CD14-positive monocyte (primary cell): ENCODE results near the gene CTNNA3. TPM values are rescaled to one million over a fixed set of nuclear protein-coding genes. Genes with fewer than 3 reads are reported as not detected.

ENCODE experiments used
- DNase-seq, 3 donors: peaks; one replicate each; pipeline ENCODE4 v3.0.0-alpha.2; 2011 to 2022
- H2AFZ ChIP-seq: 2 replicates; pipeline ENCODE4 v1.6.0; 2012; ENCODE audit warnings: mild to moderate bottlenecking, low read depth, low read length, inconsistent platforms; ENCODE audit not compliant: insufficient read depth, poor library complexity, severe bottlenecking
- H3K27ac ChIP-seq, 2 donors: 1 replicate in 1 of 2; 2 replicates in 1 of 2; pipeline ENCODE4 v1.5.1; 2012 to 2013; ENCODE audit warnings: low read length in 2 of 2, control low read depth in 1 of 2, inconsistent platforms in 1 of 2, low read depth in 1 of 2, mild to moderate bottlenecking in 1 of 2
- H3K27me3 ChIP-seq, 2 donors: one replicate each; pipeline versions ENCODE4 v1.6.0 to v1.6.1; 2011 to 2013; ENCODE audit warnings: low read length in 2 of 2; ENCODE audit not compliant: control insufficient read depth in 2 of 2, insufficient read depth in 2 of 2
- H3K36me3 ChIP-seq, 2 donors: replicated peaks in 1 of 2; 1 replicate in 1 of 2; 2 replicates in 1 of 2; pipeline versions ENCODE4 v1.5.1 to v1.6.1; 2012 to 2013; ENCODE audit warnings: low read length in 2 of 2, control low read depth in 1 of 2, inconsistent platforms in 1 of 2, mild to moderate bottlenecking in 1 of 2; ENCODE audit not compliant: insufficient read depth in 2 of 2, control insufficient read depth in 1 of 2
- H3K4me1 ChIP-seq, 2 donors: 1 replicate in 1 of 2; 2 replicates in 1 of 2; pipeline versions ENCODE4 v1.5.1 to v1.6.1; 2012 to 2013; ENCODE audit warnings: low read length in 2 of 2, control low read depth in 1 of 2, inconsistent platforms in 1 of 2, mild to moderate bottlenecking in 1 of 2, moderate library complexity in 1 of 2; ENCODE audit not compliant: insufficient read depth in 2 of 2, control insufficient read depth in 1 of 2
- H3K4me2 ChIP-seq: replicated peaks from 2 replicates; pipeline ENCODE3; 2012; ENCODE audit warnings: low read length, moderate library complexity, mild to moderate bottlenecking; ENCODE audit not compliant: poor library complexity, severe bottlenecking; ENCODE audit errors: extremely low read depth
- H3K4me3 ChIP-seq, 3 experiments: fragments of 200-600 bp in 1 of 3; sonication (generic) in 1 of 3; replicated peaks in 1 of 3; 1 replicate in 2 of 3; 2 replicates in 1 of 3; pipeline ENCODE4 v1.5.1; 2011 to 2013; ENCODE audit warnings: low read length in 3 of 3, mild to moderate bottlenecking in 3 of 3, control low read depth in 2 of 3, low read depth in 2 of 3, inconsistent platforms in 1 of 3, moderate library complexity in 1 of 3
- H3K79me2 ChIP-seq: 2 replicates; pipeline ENCODE4 v1.6.0; 2012; ENCODE audit warnings: mild to moderate bottlenecking, control low read depth, inconsistent platforms, low read length, moderate library complexity; ENCODE audit not compliant: insufficient read depth
- H3K9ac ChIP-seq: 2 replicates; pipeline ENCODE4 v1.6.0; 2017; ENCODE audit warnings: low read length, mild to moderate bottlenecking; ENCODE audit not compliant: insufficient read depth, poor library complexity, severe bottlenecking
- H3K9me3 ChIP-seq, 2 donors: replicated peaks in 1 of 2; 1 replicate in 1 of 2; 2 replicates in 1 of 2; pipeline versions ENCODE4 v1.5.1 to v1.6.1; 2012 to 2013; ENCODE audit warnings: low read length in 2 of 2, control low read depth in 1 of 2; ENCODE audit not compliant: control insufficient read depth in 1 of 2, insufficient read depth in 1 of 2
- H4K20me1 ChIP-seq: 2 replicates; pipeline ENCODE4 v1.6.0; 2012; ENCODE audit warnings: mild to moderate bottlenecking, low read length, control low read depth, moderate library complexity; ENCODE audit not compliant: insufficient read depth
- H3K27ac Mint-ChIP-seq, 7 donors: one replicate each; pipeline ENCODE4 v1.8.0; 2020; ENCODE audit warnings: mild to moderate bottlenecking in 7 of 7, mixed read lengths in 7 of 7, moderate library complexity in 6 of 7, inconsistent platforms in 2 of 7
- H3K27me3 Mint-ChIP-seq, 3 donors: one replicate each; pipeline ENCODE4 v1.8.0; 2021 to 2022; ENCODE audit warnings: low read depth in 3 of 3, mild to moderate bottlenecking in 3 of 3, mixed read lengths in 3 of 3, moderate library complexity in 3 of 3, inconsistent platforms in 1 of 3
- H3K36me3 Mint-ChIP-seq, 2 donors: one replicate each; pipeline ENCODE4 v1.8.0; 2020; ENCODE audit warnings: mixed read lengths in 2 of 2, inconsistent platforms in 1 of 2, mild to moderate bottlenecking in 1 of 2
- H3K4me1 Mint-ChIP-seq: one replicate; pipeline ENCODE4 v1.8.0; 2020; ENCODE audit warnings: mild to moderate bottlenecking, mixed read lengths
- H3K4me3 Mint-ChIP-seq, 2 donors: one replicate each; pipeline ENCODE4 v1.8.0; 2020; ENCODE audit warnings: mild to moderate bottlenecking in 2 of 2, mixed read lengths in 2 of 2, moderate library complexity in 1 of 2
- H3K9me3 Mint-ChIP-seq, 7 donors: one replicate each; pipeline ENCODE4 v1.8.0; 2020 to 2022; ENCODE audit warnings: mixed read lengths in 7 of 7, mild to moderate bottlenecking in 6 of 7, moderate library complexity in 6 of 7, inconsistent platforms in 2 of 7
- CTCF ChIP-seq: fragments of 200-600 bp; IDR thresholded peaks from one replicate; pipeline ENCODE4 v1.8.0; 2022; ENCODE audit warnings: antibody characterized with exemption, mild to moderate bottlenecking
- WGBS: methylation state at CpG from one replicate; pipeline ENCODE4 v1.1.5; 2013; ENCODE audit warnings: missing lambda C conversion rate; ENCODE audit not compliant: insufficient coverage; 5-methylcytosine and 5-hydroxymethylcytosine counted together
- intact Hi-C, 2 donors: fragments of 100-400 bp; cut with micrococcal nuclease; formaldehyde crosslinking; loops; one replicate each; pipeline versions ENCODE4 v1.15.0 to v1.15.1; 2023
- polyA plus RNA-seq, 3 donors: library from polyadenylated mRNA; depleted of rRNA in 1 of 3; unstranded in 2 of 3; stranded (reverse) in 1 of 3; fragments of 300-500 nt in 2 of 3; fragments of >200 nt in 1 of 3; fragmentation: Illumina TruSeq in 2 of 3; gene quantifications; 1 replicate in 2 of 3; 2 replicates in 1 of 3; pipeline ENCODE4 v1.2.3, GENCODE V29; 2012 to 2021

Gene CTNNA3
- polyA plus RNA-seq, 3 donors = not detected

- peaks cover 26 to 38% (median 33%) of the 10 kb centered on the region in 3 donors for H3K27me3 Mint-ChIP-seq
- no peak for TF ChIP-seq CTCF
- no peak overlapping the region for H3K4me3 ChIP-seq
- no peaks in the 10 kb centered on the region for H3K4me1 Mint-ChIP-seq
- no peaks in the 10 kb centered on the region for H4K20me1 ChIP-seq
- DNase-seq = no peak
- H3K9me3 Mint-ChIP-seq = no peaks in the 10 kb centered on the region
- H3K9ac ChIP-seq = no peak overlapping the region
- no peak overlapping the region for H3K27ac ChIP-seq
- no CpG with 5 or more reads among the region's 10 CpGs for WGBS
- no peaks in the 10 kb centered on the region for H3K4me1 ChIP-seq
- intact Hi-C loops = no loop called here
- no peak overlapping the region for H2AFZ ChIP-seq
- no peaks in the 10 kb centered on the region for H3K36me3 ChIP-seq
- H3K4me3 Mint-ChIP-seq = no peak overlapping the region
- H3K27me3 ChIP-seq = peaks cover 41 to 51% of the 10 kb centered on the region in 2 donors
- H3K4me2 ChIP-seq = no peak overlapping the region
- no peaks in the 10 kb centered on the region for H3K79me2 ChIP-seq
- H3K27ac Mint-ChIP-seq = no peak overlapping the region
- H3K9me3 ChIP-seq = peaks cover 0 to 3% of the 10 kb centered on the region in 2 donors
- H3K36me3 Mint-ChIP-seq = no peaks in the 10 kb centered on the region
These were observed 771.2 kb downstream of the CTNNA3 start for GRCh38 chr10:66924674-66925345.

GRCh38 chr10:66919248-66919647, 776.7 kb downstream of the CTNNA3 start:
- TF ChIP-seq CTCF = no peak
- Mint-ChIP-seq H3K27me3 (peaks cover 0 to 2% (median 2%) of the 10 kb centered on the region in 3 donors), H3K9me3 (peaks cover 0 to 3% (median 0%) of the 10 kb centered on the region in 7 donors), H3K27ac (no peak overlapping the region), H3K4me1 (no peaks in the 10 kb centered on the region), H3K36me3 (no peaks in the 10 kb centered on the region), H3K4me3 (no peak overlapping the region)
- peaks cover 2 to 3% of the 10 kb centered on the region in 2 donors for H3K27me3 ChIP-seq
- no peak overlapping the region for H3K4me3 ChIP-seq
- H3K36me3 ChIP-seq = no peaks in the 10 kb centered on the region
- no peak for DNase-seq
- no CpG with 5 or more reads among the region's 2 CpGs for WGBS
- H3K79me2 ChIP-seq = no peaks in the 10 kb centered on the region
- H2AFZ ChIP-seq = no peak overlapping the region
- H4K20me1 ChIP-seq = no peaks in the 10 kb centered on the region
- intact Hi-C loops = no loop called here
- H3K27ac ChIP-seq = no peak overlapping the region
- H3K9me3 ChIP-seq = no peaks in the 10 kb centered on the region
- H3K4me2 ChIP-seq = no peak overlapping the region
- no peak overlapping the region for H3K9ac ChIP-seq
- H3K4me1 ChIP-seq = no peaks in the 10 kb centered on the region
